Aorta (tissue), 5 donors: ENCODE data around the gene FLVCR1. TPM values are rescaled to one million over a fixed set of nuclear protein-coding genes. Genes with fewer than 3 reads are reported as not detected.

Source experiments
- ATAC-seq: fragments of 200-7000 bp; cut with Tn5 transposase; one replicate; pipeline ENCODE4 v1.9.1; 2022; ENCODE audit warnings: moderate library complexity; ENCODE audit not compliant: low FRiP score
- DNase-seq, 2 donors: peaks; one replicate each; pipeline ENCODE4 v3.0.0-alpha.2; 2020
- H3K27ac ChIP-seq, 2 donors: one replicate each; pipeline ENCODE4 v1.5.1; 2013; ENCODE audit warnings: low read length in 2 of 2, mild to moderate bottlenecking in 2 of 2, moderate library complexity in 2 of 2, control low read depth in 1 of 2, inconsistent platforms in 1 of 2, low read depth in 1 of 2
- H3K27me3 ChIP-seq, 2 donors: one replicate each; pipeline ENCODE4 v1.6.1; 2013; ENCODE audit warnings: control low read depth in 1 of 2, low read length in 1 of 2, mild to moderate bottlenecking in 1 of 2, moderate library complexity in 1 of 2; ENCODE audit not compliant: insufficient read depth in 2 of 2, control insufficient read depth in 1 of 2
- H3K36me3 ChIP-seq, 2 donors: one replicate each; pipeline ENCODE4 v1.6.1; 2013; ENCODE audit warnings: control low read depth in 1 of 2, low read length in 1 of 2, mild to moderate bottlenecking in 1 of 2; ENCODE audit not compliant: insufficient read depth in 2 of 2, control insufficient read depth in 1 of 2
- H3K4me1 ChIP-seq, 2 donors: one replicate each; pipeline ENCODE4 v1.6.1; 2013; ENCODE audit warnings: low read length in 2 of 2, control low read depth in 1 of 2, mild to moderate bottlenecking in 1 of 2, moderate library complexity in 1 of 2; ENCODE audit not compliant: insufficient read depth in 2 of 2, control insufficient read depth in 1 of 2
- H3K4me3 ChIP-seq, 2 donors: one replicate each; pipeline ENCODE4 v1.5.1; 2013; ENCODE audit warnings: low read length in 2 of 2, control low read depth in 1 of 2, mild to moderate bottlenecking in 1 of 2
- H3K9me3 ChIP-seq: one replicate; pipeline ENCODE4 v1.6.1; 2013; ENCODE audit warnings: mild to moderate bottlenecking, low read length; ENCODE audit not compliant: control insufficient read depth
- WGBS, 2 donors: extraction: QIAGEN DNeasy Blood & Tissue Kit; methylation state at CpG; one replicate each; pipeline ENCODE4 v1.1.7; 2013; 5-methylcytosine and 5-hydroxymethylcytosine counted together
- intact Hi-C, 2 donors: fragments of 100-400 bp; cut with DNase I; formaldehyde crosslinking; loops; one replicate each; pipeline versions ENCODE4 v1.14.2 to v1.15.0; 2022
- polyA plus RNA-seq, 2 donors: library from polyadenylated mRNA; stranded (reverse); fragments of 200-250 nt; gene quantifications; one replicate each; pipeline ENCODE4 v1.2.3, GENCODE V29; 2013
- total RNA-seq, 2 donors: library from RNA; stranded (reverse); fragmentation: NEBNext Ultra II Directional; extraction: Animal tissue kit (Norgen Biotek cat#: 25700); gene quantifications; one replicate each; pipeline ENCODE4 v1.2.1, GENCODE V29; 2021
- donor health status: healthy with polysubstance abuse.
- donor health status: Bipolar disorder and iron deficiency.
- donor health status: DM: no; HTN: no; CAD: no.
- donor health status: DM: no; HTN: no; CAD: no.
- donor health status: DM: yes; HTN: yes; CAD: no.

Gene FLVCR1
- total and polyA plus RNA-seq, 4 donors = 2.6 to 7.7 (median 4.9) TPM

DNA sequence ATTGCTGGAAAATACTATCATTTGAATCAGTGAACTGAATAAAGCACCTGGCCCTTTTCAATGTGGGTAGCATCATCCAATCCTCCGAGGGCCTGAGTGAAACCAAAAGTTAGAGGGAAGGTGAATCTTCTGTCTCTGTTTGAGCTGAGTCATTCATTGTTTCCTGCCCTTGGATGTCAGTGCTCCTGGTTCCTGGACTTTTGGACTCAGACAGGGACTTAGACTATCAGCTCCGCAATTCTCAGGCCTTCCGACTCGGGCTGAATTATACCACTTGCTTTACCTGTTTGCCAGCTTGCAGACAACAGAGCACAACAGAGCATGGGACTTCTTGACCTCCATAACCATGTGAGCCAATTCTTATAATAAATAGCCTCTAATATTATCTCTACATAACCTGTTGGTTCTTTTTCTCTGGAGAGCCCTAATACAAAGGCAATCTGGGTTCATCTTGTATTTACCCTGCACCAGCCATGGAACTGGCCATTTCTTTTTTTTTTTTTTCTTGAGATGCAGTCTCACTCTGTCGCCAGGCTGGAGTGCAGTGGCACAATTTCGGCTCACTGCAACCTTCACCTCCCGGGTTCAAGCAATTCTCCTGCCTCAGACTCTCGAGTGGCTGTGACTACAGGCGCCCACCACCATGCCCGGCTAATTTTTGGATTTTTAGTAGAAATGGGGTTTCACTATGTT, 73.1 kb downstream of the FLVCR1 start:
- no peak for DNase-seq
- Histone ChIP-seq H3K27ac (no peak overlapping the region), H3K36me3 (no peaks in the 10 kb centered on the region)

DNA sequence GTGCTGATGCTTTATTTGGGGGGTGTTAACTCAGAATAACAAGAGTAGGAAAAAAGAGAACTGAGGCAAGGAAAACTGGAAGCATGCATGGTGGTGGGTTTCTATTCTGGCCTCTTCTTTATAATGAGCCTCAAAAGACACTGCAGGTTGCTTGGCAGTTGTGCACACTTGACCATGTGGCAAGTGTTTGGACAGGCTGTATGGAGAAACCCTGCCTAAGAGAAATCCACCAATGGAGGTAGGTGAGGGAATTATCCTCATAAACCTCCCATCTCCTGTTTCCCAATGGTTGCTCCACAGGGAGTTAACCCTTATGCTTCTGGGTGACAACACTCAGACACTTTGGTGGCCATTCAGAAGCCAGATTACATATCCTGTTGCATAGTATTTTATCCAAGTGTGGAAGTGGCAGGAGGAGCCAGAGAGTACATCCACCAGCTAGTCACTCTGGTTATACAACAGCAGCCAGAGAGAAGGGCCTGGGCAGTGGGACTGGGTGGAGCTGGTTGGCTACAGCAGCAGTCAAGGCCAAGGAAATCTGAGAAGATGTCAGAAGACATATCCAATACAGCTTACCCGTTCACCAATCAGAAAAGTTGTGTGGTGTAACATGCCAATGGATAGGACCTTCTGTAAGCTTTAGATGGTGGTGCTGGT, 75.9 kb downstream of the FLVCR1 start:
- no peaks in the 10 kb centered on the region for H3K4me1 ChIP-seq
- intact Hi-C loops = no loop called here

More for the DNA sequence above, 73.1 kb downstream of the FLVCR1 start:
- ATAC-seq = no peak
- H3K27me3 ChIP-seq = no peaks in the 10 kb centered on the region
- 81 to 91% methylated on average over 10 of the region's 10 CpGs for WGBS, 2 donors
- no peak overlapping the region for H3K4me3 ChIP-seq
- intact Hi-C loops = no loop called here
- peaks cover 2% of the 10 kb centered on the region for H3K9me3 ChIP-seq
- H3K4me1 ChIP-seq = no peaks in the 10 kb centered on the region

DNA sequence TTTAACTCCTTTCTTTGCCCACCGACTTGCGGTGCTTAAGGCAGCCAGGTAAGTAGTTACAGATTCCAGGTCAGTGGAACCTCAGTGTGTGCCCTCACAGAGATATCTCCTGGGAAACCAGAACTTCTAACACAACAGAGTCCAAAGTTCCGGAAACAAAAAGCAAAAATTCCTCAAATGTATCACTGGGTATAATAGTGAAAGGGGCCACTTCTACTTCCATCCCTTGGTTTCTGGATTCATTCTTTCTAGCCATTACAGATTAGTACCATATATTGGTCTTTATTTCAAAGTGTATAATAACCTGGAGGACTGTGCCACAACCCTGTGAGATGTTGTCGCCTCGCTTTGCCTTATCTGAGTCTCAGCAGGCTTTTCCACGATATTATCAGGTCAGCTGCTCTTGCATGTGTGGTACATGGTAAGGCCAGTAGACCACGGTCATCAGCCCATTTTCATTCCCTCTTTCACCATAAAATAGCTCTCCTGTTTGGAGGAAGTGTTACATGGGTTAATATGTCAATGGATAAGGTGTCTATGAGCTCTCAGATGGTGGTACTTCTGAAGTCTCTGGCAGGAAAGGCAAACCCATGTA, 77.4 kb downstream of the FLVCR1 start:
- ATAC-seq (no peak), DNase-seq (no peak)
- no peak overlapping the region for H3K4me3 ChIP-seq
- no peak overlapping the region for H3K27ac ChIP-seq
- H3K9me3 ChIP-seq = peaks cover 3% of the 10 kb centered on the region
- no peaks in the 10 kb centered on the region for H3K4me1 ChIP-seq
- intact Hi-C loops = no loop called here
- no peaks in the 10 kb centered on the region for H3K27me3 ChIP-seq
- 90 to 93% methylated on average over 7 of the region's 7 CpGs for WGBS, 2 donors
- H3K36me3 ChIP-seq = no peaks in the 10 kb centered on the region

More for the DNA sequence above, 75.9 kb downstream of the FLVCR1 start:
- H3K36me3 ChIP-seq = no peaks in the 10 kb centered on the region
- WGBS, 2 donors = 86 to 92% methylated on average over 1 of the region's 1 CpG
- no peak overlapping the region for H3K27ac ChIP-seq
- no peak overlapping the region for H3K4me3 ChIP-seq
- no peak for DNase-seq
- no peaks in the 10 kb centered on the region for H3K27me3 ChIP-seq
- no peak for ATAC-seq
- peaks cover 1% of the 10 kb centered on the region for H3K9me3 ChIP-seq

DNA sequence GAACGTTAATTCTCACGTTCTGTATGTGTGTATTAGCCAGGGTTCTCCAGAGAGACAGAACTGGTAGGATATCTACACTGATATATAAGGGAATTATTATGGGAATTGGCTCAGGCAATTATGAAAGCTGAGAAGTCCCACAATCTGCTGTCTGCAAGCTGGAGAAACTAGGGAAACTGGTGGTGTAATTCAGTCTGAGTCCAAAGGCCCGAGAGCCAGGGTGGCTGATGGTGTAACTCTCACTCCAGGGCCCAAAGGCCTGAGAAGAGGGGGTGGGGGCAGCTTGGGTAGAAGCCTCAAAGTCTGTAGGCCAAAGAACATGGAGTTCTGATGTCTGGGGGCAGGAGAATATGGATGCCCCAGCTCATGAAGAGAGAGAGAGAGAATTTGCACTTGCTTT, 79.0 kb downstream of the FLVCR1 start:
- Histone ChIP-seq H3K4me1 (no peaks in the 10 kb centered on the region), H3K27ac (no peak overlapping the region), H3K4me3 (no peak overlapping the region), H3K9me3 (peaks cover 3% of the 10 kb centered on the region), H3K36me3 (no peaks in the 10 kb centered on the region), H3K27me3 (no peaks in the 10 kb centered on the region)
- intact Hi-C loops = no loop called here
- 93 to 94% methylated on average over 3 of the region's 3 CpGs for WGBS, 2 donors
- no peak for DNase-seq
- no peak for ATAC-seq

DNA sequence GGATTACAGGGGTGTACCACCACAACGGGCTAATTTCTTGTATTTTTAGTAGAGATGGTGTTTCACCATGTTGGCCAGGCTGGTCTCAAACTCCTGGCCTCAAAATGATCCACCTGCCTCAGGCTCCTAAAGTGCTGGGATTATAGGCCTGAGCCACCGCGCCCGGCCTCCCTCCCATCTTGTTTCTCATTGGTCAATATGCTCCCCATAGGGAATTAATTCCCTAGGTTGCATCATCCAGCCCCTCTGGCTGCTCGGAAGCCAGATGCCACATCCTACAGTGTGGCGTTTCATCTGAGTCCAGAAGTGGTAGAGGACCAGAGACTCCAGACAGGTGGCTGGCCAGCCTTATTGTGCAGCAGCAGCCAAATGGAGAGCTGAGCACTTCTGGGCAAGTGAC, 80.8 kb downstream of the FLVCR1 start:
- ATAC-seq (no peak), DNase-seq (no peak)
- Histone ChIP-seq H3K27ac (no peak overlapping the region), H3K27me3 (no peaks in the 10 kb centered on the region), H3K4me3 (no peak overlapping the region), H3K4me1 (no peaks in the 10 kb centered on the region), H3K36me3 (no peaks in the 10 kb centered on the region), H3K9me3 (peaks cover 3% of the 10 kb centered on the region)
- intact Hi-C loops = no loop called here
- 89 to 91% methylated on average over 6 of the region's 6 CpGs for WGBS, 2 donors

DNA sequence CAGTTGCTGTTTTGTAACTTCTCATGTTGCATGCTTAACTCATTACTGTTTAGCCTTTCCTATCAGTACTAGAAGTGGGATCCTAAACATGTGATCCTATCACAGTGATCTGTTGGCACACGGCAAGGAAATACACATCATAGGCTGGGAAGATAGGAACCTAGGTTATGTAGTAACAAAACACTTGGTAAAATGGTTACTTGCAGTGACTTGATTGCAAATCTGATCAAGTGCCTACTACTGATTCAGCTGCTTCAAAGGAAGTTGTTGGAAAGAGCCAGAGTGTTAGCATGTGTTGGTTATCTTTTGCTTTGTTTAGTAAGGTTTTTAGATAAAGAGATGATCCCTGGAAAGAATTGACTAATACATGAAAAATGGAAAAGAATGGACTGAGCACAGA, 83.4 kb downstream of the FLVCR1 start:
- Histone ChIP-seq H3K27me3 (no peaks in the 10 kb centered on the region), H3K9me3 (peaks cover 3% of the 10 kb centered on the region), H3K36me3 (no peaks in the 10 kb centered on the region), H3K4me3 (no peak overlapping the region), H3K4me1 (no peaks in the 10 kb centered on the region), H3K27ac (no peak overlapping the region)
- intact Hi-C loops = no loop called here
- ATAC-seq (no peak), DNase-seq (no peak)
- WGBS, 2 donors = 92 to 95% methylated on average over 1 of the region's 1 CpG

DNA sequence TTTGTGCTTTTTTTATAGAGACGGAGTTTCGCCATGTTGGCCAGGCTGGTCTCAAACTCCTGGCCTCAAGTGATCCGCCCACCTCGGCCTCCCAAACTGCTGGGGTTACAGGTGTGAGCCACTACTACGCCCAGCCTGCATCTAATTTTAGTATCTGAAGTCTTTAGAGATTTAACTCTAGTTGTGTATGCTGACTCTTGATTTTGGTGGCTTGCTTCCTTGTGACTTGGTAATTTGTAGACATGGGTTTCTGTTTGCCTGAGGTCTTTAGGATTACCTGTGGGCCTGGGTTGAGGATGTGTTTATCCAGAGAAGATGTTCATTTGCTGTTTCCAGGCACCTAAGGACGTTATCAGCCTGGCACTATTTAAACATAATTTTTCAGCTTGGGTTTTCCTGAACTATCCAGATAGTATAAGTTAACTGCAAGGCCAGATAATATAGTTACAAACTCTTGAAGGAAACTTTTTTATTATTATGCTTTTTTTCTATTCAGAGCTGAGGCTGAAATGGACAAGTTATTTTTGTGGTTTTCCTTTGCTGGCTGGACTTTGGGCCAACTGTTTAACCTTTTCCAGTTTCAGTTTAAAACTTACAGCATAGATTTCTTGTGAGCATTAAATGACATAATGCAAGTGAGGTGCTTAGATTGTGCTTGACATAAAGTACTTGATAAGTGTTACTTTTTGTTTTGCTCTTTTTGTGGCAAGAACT, 84.8 kb downstream of the FLVCR1 start:
- peaks cover 2% of the 10 kb centered on the region for H3K9me3 ChIP-seq
- no peaks in the 10 kb centered on the region for H3K4me1 ChIP-seq
- no peak for DNase-seq
- no peaks in the 10 kb centered on the region for H3K27me3 ChIP-seq
- no peak for ATAC-seq
- no peak overlapping the region for H3K27ac ChIP-seq
- no peak overlapping the region for H3K4me3 ChIP-seq
- no peaks in the 10 kb centered on the region for H3K36me3 ChIP-seq
- WGBS, 2 donors = 79% methylated on average over 6 of the region's 6 CpGs
- intact Hi-C loops = no loop called here

DNA sequence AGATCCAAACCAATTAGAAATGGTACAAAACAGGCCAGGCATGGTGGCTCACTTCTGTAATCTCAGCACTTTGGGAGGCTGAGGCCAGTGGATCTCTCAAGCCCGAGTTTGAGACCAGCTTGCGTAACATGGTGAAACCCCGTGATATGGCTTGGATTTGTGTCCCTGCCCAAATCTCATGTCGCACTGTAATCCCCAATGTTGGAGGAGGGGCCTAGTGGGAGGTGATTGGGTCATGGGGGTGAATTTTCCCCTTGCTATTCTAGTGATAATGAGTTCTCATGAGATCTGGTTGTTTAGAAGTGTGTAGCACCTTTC, 85.3 kb downstream of the FLVCR1 start:
- intact Hi-C loops = no loop called here
- Histone ChIP-seq H3K4me1 (no peaks in the 10 kb centered on the region), H3K27me3 (no peaks in the 10 kb centered on the region), H3K9me3 (peaks cover 2% of the 10 kb centered on the region), H3K27ac (no peak overlapping the region), H3K4me3 (no peak overlapping the region), H3K36me3 (no peaks in the 10 kb centered on the region)
- WGBS, 2 donors = 83 to 85% methylated on average over 4 of the region's 4 CpGs
- DNase-seq = no peak
- ATAC-seq = no peak
